HG03039 (cell line): Measurements from ENCODE around the gene ALOX12.
"Not testable (repeated sequence)": the region's sequence is repeated elsewhere in the genome, so short reads cannot be mapped to it uniquely, and the experiment has no call there.

Experiments used
- ATAC-seq: cut with Tn5 transposase; IDR thresholded peaks from one replicate; pipeline ENCODE4 v1.9.1; 2021; ENCODE audit warnings: mild to moderate bottlenecking, moderate library complexity; ENCODE audit not compliant: unreplicated experiment

ALOX12 gene

DNA sequence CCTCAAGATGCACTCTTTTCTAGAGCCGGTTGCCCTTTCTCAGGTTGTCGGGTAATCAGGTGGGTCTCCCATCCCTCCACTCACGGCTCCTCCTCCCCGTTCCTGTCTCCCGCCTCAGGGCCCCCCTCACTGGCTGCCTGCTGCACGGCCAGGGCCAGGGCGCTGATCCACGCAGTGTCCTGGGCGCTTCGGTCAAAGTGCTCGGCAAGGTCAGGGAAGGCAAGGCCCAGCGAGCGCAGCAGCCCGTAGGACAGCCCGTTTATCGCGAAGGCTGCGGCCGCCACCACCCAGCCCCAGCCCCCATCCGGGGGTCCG is 47.3 kb downstream of the ALOX12 start:
- no peak for ATAC-seq

DNA sequence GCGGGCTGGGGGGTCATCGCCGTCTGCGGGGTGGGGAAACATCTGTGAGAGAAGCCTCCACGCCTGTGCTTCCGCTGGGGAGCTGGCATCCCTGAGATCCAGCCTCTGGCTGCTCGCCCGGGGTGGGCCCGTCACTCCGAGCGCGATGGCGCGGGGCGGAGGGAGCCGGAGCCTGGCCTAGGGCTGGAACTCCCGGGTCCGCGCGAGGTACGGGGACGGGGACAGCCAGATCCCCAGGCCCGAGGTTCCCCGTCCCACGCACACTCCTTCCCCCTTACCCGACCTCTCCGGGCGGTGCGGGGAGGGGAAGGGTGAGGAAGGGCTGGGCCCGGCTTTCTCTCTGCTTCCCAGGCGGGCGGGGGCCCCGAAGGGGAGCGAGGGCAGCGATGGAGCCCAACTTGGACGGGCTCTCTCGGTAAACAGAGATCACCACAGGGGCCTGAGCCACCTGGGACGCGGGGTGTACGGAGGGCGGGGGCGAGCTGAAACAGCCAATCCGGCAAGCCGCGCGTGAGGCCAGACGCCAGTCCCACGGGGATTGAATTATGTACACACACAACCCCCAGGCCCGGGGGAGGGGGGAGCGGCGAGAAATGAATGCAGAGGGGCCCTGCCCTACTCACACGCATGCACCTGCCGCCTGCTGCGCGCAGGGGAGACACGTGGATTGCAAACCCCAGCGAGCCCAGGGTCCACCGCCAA is 47.8 kb downstream of the ALOX12 start, which contains the start of gene SLC16A11:
Gene SLC16A11, minus strand, starts transcription at position 596 of the 702 bp plus-strand sequence. Its CDS starts 579 bp downstream, at position 17.
- no peak for ATAC-seq

DNA sequence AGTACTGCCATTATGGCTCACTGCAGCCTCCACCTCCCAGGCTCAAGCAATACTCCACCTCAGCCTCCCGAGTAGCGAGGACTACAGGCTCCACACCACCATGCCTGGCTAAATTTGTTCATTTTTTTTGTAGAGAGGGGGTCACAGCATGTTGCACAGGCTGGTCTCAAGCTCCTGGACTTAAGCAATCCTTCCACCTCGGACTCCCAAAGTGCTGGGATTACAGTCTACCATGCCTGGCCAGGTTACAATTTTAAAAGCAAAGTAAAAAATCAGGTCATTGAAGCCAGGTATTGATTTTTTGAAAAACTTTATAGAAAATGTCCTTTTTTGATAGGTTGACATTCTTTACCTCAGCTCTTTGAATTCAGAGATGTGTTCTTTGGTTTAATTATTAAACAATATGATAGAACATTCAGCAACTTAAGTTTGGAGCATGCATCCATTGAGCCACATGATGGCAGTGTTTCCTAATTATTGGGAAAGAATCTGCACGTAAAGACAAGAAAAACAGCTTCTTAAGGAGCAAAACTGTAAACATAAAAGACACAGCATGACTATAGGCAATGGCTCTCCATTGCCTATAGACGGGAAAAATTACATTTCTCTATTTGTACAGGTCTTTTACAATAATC is 49.8 kb downstream of the ALOX12 start:
- no peak for ATAC-seq

DNA sequence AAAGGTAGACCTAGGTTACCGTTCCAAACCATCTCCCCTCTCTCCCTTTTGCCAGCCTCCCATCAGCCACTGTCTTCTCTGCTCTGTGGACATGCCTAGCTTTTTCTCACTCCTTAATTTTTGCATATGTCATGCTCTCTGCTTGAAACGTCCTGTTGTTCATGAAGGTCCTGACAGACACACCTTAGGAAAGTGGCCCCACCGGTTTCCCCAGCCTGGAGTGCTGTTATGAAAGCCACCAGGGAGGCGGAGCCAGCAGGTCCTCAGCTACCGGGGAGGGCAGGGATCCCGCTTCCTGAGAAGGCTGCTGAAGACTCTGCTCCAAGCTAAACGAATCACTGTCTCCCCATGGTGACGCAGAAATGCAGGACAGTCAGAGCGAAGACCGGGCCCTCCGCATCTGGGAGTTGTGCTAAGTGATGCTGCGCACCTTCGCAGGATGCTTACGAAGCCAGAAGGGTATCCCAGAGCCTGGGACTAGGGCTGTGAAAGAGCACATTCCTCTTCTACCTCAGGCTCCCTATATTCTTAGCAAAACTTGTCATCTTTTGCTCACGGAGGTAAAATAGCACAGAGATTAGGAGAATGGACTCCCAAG is 50.4 kb downstream of the ALOX12 start:
- no peak for ATAC-seq

DNA sequence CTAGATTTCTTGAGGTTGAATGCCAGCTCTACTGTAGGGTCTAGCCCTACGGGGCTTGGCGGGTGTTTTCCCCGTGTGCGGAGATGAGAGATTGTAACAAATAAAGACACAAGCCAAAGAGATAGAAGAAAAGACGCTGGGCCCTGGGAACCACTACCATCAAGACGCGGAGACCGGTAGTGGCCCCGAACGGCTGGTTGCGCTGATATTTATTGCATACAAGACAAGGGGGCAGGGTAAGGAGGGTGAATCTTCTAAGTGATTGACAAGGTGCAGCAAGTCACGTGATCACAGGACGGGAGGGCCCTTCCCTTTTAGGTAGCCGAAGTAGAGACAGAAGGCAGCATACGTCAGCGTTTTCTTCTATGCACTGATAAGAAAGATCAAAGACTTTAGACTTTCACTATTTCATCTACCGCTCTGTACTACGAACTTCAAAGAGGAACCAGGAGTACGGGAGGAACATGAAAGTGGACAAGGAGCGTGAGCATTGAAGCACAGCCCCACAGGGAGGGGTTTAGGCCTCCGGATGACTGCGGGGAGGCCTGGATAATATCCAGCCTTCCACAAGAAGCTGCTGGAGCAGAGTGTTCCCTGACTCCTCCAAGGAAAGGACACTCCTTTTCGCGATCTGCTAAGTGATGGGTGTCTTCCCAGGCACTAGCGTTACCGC is 51.0 kb downstream of the ALOX12 start:
- ATAC-seq = not testable (repeated sequence)

DNA sequence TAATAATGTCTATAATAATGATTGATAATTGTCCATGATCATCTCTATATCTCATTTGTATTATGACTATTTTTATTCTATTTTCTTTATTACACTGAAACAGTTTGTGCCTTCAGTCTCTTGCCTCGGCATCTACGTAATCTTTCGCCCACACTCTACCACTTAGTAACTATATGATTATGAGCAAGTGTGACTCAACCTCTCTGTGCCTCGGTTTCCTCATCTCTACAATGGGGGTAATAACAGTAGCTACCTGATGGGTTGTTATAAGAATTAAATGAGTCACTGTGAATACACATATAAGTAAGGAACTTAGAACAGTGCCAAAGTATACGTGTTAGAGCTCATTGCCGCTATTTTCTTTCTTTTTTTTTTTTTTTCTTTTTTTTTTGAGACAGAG is 51.7 kb downstream of the ALOX12 start:
- ATAC-seq = no peak

DNA sequence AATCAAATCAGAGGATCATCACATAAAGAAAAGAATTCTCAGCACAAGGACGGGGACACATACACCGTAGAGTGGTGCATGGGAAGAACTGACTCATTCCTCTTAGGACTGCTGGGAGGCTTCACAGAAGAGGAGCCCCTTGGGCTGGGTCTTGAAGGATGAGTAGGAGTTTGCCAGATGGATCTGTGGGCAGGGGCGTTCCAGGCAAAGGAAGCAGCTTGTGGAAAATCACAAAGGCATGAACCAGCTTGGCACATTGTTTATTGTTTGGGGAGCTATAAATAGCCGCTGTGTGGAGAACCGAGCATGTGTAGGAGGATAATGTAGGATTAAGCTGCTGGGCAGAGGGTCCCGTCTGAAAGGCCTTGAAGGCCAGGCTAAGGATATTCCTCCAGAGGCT is 53.1 kb downstream of the ALOX12 start:
- ATAC-seq = no peak

DNA sequence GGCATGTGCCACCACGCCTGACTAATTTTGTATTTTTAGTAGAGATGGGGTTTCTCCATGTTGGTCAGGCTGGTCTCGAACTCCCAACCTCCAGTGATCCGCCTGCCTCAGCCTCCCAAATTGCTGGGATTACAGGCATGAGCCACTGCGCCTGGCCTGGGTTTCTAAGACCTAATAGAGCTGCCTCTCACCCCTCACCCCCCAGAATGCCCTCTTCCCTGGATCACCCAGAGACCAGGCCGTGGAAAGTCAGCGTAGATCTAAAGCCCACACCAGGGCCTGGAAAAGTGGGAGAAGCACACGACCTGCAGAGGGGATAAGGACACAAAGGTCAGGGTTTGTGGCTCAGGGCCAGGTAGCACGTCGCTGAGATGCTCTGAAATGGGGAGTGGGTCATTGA is 54.7 kb downstream of the ALOX12 start:
- not testable (repeated sequence) for ATAC-seq

DNA sequence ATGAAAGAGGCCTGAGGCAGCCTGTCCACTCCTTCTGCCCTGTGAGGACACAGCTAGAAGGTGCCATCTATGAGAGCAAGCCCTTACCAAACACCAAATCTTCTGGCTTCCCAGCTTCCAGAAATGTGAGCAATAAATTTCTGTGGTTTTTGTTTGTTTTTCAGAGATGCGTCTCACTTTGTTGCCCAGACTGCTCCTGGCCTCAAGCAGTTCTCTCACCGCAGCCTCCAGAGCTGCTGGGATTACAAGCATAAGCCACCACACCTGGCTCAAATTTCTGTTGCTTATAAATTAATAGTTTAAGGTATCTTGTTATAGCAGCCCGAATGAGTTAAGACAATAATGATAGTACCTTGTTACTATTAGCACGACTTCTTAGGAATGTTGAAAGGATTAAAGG is 60.5 kb downstream of the ALOX12 start:
- no peak for ATAC-seq

DNA sequence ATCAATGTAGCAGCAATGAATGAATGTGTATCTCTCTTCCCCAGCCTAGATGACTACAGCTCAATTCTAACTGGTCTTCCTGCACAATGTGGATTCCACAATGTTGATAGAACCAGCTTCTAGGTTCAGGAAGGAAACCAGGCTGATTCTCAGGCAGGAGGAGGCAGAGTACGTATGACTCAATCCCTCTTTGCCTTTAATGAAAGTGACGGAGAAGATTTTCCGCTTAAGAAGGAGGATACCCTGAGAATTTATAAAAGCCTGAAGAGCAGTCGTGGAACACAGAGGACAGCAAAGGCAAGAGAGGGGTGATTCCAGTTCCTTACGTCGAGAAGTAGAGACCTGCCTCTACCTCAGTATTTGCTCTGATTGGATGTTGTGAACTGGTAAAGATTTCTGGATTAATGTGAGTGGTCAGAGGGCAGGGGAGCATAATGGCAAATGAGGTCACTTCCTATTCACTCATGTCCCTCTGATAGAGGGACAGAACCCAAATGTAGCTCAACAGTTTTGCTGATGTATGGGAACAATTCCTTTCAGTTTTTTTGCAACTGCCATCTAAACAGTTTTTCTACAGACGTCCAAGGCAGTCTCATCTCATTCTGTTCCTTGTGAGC is 63.1 kb downstream of the ALOX12 start:
- no peak for ATAC-seq
